ENCODE data around the gene TNRC6B.
A peak's percentile ranks its signal among the peaks of the same experiment; 100 is the strongest.
"Not testable (repeated sequence)": the region's sequence is repeated elsewhere in the genome, so short reads cannot be mapped to it uniquely, and the experiment has no call there.

Gene TNRC6B

GRCh38 chr22:40222979-40223378, 45.3 kb downstream of the TNRC6B start:
- peaks cover 66% of the 10 kb centered on the region for H3K4me1 Mint-ChIP-seq
- H3K27me3 Mint-ChIP-seq; H3K36me3 Mint-ChIP-seq (ENCODE audit: insufficient read depth): not testable (repeated sequence)

GRCh38 chr22:40224702-40225101, 47.0 kb downstream of the TNRC6B start:
- Mint-ChIP-seq H3K36me3 (ENCODE audit: insufficient read depth) (peaks cover 13% of the 10 kb centered on the region), H3K4me1 (peaks cover 54% of the 10 kb centered on the region), H3K27ac (ENCODE audit: low read depth) (peak overlapping the region; percentile 70), H3K27me3 (no peaks in the 10 kb centered on the region), H3K4me3 (no peak overlapping the region), H3K9me3 (no peaks in the 10 kb centered on the region)
- DNase-seq (ENCODE audit: low spot score in 2 of 2): no peak
- ATAC-seq (replicated peaks; ENCODE audit: extremely low read depth, poor library complexity, severe bottlenecking): peak; percentile 43

More at GRCh38 chr22:40222979-40223378, 45.3 kb downstream of the TNRC6B start:
- H3K27ac Mint-ChIP-seq (ENCODE audit: low read depth); H3K4me3 Mint-ChIP-seq; DNase-seq (ENCODE audit: low spot score in 2 of 2); ATAC-seq (replicated peaks; ENCODE audit: extremely low read depth, poor library complexity, severe bottlenecking); H3K9me3 Mint-ChIP-seq: not testable (repeated sequence)

DNA sequence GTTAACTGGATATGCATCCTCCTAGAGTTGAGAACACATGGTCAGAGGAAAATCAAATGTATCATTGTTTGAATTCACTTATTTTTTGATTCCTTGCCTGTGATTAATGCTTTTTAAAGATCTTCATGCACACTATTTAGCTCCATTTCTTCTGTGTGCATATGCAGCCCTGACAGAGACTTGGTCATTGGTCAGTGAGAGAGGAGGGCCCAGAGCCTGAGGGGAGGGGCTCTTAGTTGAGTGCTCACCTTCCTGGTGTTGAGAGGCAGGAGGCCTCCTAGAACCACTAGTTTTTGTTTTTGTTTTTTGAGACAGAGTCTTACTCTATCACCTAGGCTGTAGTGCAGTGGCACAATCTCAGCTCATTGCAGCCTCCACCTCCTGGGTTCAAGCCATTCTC, 48.9 kb downstream of the TNRC6B start:
- Mint-ChIP-seq H3K9me3 (no peaks in the 10 kb centered on the region), H3K4me3 (no peak overlapping the region), H3K4me1 (peaks cover 46% of the 10 kb centered on the region), H3K27me3 (no peaks in the 10 kb centered on the region), H3K27ac (ENCODE audit: low read depth) (no peak overlapping the region), H3K36me3 (ENCODE audit: insufficient read depth) (peaks cover 12% of the 10 kb centered on the region)
- ATAC-seq (replicated peaks; ENCODE audit: extremely low read depth, poor library complexity, severe bottlenecking) (no peak), DNase-seq (ENCODE audit: low spot score in 2 of 2) (no peak)

DNA sequence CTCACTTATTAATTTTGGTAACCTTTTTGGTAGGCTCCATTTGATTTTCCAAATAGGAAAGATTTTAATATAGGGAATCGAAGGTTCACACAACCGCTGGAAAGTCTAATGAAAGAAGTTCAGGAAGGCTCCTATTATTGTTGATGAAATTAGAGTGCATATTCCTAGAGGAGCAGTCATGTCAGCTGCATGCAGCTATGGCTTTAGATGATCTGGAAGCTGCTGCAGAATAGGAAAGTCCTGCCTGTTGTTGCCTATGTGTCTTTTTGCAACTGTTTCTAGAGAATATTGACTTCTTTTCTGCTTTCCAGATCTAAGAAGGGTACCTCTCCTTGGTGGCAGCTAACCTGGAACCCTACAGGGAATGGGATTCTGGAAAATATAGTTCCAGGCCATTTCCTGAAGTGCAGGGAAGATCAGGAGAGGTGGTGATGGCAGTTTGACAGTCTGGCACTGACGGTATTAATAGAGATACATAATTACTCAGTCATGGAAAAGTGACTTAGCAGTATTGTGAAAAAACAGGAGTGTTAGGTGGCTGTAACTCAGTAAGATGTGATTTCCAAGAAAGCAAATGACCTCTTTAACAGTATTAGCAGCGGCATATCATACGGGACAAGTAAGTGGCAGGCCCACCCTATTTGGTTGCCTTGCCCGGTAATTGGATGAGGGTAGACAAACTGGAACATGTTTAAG, 54.0 kb downstream of the TNRC6B start:
- ATAC-seq (replicated peaks; ENCODE audit: extremely low read depth, poor library complexity, severe bottlenecking) (no peak), DNase-seq (ENCODE audit: low spot score in 2 of 2) (no peak)
- Mint-ChIP-seq H3K27ac (ENCODE audit: low read depth) (no peak overlapping the region), H3K9me3 (no peaks in the 10 kb centered on the region), H3K4me3 (no peak overlapping the region), H3K36me3 (ENCODE audit: insufficient read depth) (peaks cover 34% of the 10 kb centered on the region), H3K27me3 (no peaks in the 10 kb centered on the region), H3K4me1 (peaks cover 34% of the 10 kb centered on the region)

GRCh38 chr22:40232624-40233023, 54.9 kb downstream of the TNRC6B start:
- ATAC-seq (replicated peaks; ENCODE audit: extremely low read depth, poor library complexity, severe bottlenecking) (no peak), DNase-seq (ENCODE audit: low spot score in 2 of 2) (no peak)
- Mint-ChIP-seq H3K9me3 (no peaks in the 10 kb centered on the region), H3K36me3 (ENCODE audit: insufficient read depth) (peaks cover 34% of the 10 kb centered on the region), H3K27me3 (no peaks in the 10 kb centered on the region), H3K4me3 (no peak overlapping the region), H3K4me1 (peaks cover 41% of the 10 kb centered on the region), H3K27ac (ENCODE audit: low read depth) (no peak overlapping the region)

GRCh38 chr22:40233886-40234285, 56.2 kb downstream of the TNRC6B start:
- no peaks in the 10 kb centered on the region for H3K27me3 Mint-ChIP-seq
- peaks cover 31% of the 10 kb centered on the region for H3K36me3 Mint-ChIP-seq (ENCODE audit: insufficient read depth)
- DNase-seq (ENCODE audit: low spot score in 2 of 2) (no peak), ATAC-seq (replicated peaks; ENCODE audit: extremely low read depth, poor library complexity, severe bottlenecking) (no peak)
- H3K4me1 Mint-ChIP-seq: peaks cover 54% of the 10 kb centered on the region
- H3K27ac Mint-ChIP-seq (ENCODE audit: low read depth): no peak overlapping the region
- no peaks in the 10 kb centered on the region for H3K9me3 Mint-ChIP-seq
- H3K4me3 Mint-ChIP-seq: no peak overlapping the region

DNA sequence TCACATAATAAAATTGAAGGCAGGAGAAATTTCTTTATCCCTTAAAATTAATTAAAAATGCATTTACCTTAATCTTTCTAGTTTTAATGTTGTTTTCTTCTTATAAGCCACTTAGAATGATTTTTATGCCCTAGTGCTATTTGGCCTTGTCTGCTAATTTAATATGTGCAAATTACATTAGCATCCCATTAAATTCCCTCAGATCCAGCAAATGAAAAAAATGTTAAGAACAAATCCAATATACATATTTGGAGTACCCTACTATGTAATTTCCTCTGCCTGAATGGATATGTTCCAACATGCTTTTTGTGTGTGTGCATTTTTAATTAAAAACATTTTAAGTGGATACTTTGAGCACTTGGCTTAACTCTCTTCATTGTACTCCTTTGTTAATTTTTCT, 56.9 kb downstream of the TNRC6B start:
- H3K36me3 Mint-ChIP-seq (ENCODE audit: insufficient read depth): peaks cover 27% of the 10 kb centered on the region
- H3K27ac Mint-ChIP-seq (ENCODE audit: low read depth): peak overlapping the region; percentile 27
- no peaks in the 10 kb centered on the region for H3K27me3 Mint-ChIP-seq
- H3K4me1 Mint-ChIP-seq: peaks cover 56% of the 10 kb centered on the region
- DNase-seq (ENCODE audit: low spot score in 2 of 2) (no peak), ATAC-seq (replicated peaks; ENCODE audit: extremely low read depth, poor library complexity, severe bottlenecking) (no peak)
- H3K4me3 Mint-ChIP-seq: no peak overlapping the region
- H3K9me3 Mint-ChIP-seq: no peaks in the 10 kb centered on the region

DNA sequence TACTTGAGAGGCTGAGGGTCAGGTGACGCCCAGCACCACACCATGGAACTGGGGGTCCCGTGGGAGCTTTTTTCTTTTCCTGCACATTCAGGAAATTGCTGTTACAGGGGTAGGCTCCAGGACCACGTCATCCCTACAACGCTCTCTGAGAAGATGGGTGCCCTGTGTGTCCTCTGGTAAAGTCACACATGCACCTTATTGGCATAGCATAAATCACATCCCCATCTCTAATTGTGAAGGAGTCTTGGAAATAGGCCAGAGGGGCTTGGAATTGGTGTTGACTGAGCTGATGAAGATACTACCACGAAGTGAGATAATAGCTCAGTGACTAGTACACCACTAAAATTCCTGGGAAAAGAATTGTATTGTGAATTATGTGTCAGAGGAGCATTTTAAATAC, 57.6 kb downstream of the TNRC6B start:
- H3K27me3 Mint-ChIP-seq: no peaks in the 10 kb centered on the region
- H3K36me3 Mint-ChIP-seq (ENCODE audit: insufficient read depth): peaks cover 27% of the 10 kb centered on the region

DNA sequence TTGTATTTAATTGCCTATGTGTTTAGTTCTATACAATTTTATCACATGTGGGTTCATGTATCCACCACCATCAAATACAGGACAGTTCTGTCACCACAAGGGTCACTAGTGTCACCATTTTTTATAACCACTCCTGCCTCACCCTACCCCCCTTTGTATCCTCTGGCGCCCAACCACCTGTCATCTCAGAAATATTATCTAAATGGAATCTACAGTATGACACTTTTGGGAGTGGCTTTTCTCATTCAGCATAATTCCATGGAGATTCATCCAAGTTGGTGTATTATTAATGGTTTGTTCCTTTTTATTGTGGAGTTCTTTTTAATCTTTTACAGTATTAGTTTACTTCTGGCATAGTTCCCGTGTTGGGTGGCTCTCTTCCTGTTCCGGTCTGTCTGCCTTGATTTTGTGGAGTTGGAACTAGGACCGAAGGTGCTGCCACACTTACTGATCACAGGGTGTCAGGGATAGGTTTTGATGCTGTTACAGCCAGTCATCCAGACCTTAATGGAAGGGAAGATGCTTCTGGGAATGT, 58.5 kb downstream of the TNRC6B start:
- H3K9me3 Mint-ChIP-seq: no peaks in the 10 kb centered on the region
- no peaks in the 10 kb centered on the region for H3K27me3 Mint-ChIP-seq
- ATAC-seq (replicated peaks; ENCODE audit: extremely low read depth, poor library complexity, severe bottlenecking): no peak
- H3K36me3 Mint-ChIP-seq (ENCODE audit: insufficient read depth): peaks cover 29% of the 10 kb centered on the region
- no peak overlapping the region for H3K27ac Mint-ChIP-seq (ENCODE audit: low read depth)
- H3K4me1 Mint-ChIP-seq: peaks cover 68% of the 10 kb centered on the region
- no peak for DNase-seq (ENCODE audit: low spot score in 2 of 2)
- H3K4me3 Mint-ChIP-seq: no peak overlapping the region

More for the DNA sequence above, 57.6 kb downstream of the TNRC6B start:
- ATAC-seq (replicated peaks; ENCODE audit: extremely low read depth, poor library complexity, severe bottlenecking) (no peak), DNase-seq (ENCODE audit: low spot score in 2 of 2) (no peak)
- no peaks in the 10 kb centered on the region for H3K9me3 Mint-ChIP-seq
- H3K27ac Mint-ChIP-seq (ENCODE audit: low read depth): peak overlapping the region; percentile 27
- H3K4me1 Mint-ChIP-seq: peaks cover 60% of the 10 kb centered on the region
- no peak overlapping the region for H3K4me3 Mint-ChIP-seq

GRCh38 chr22:40237241-40237640, 59.5 kb downstream of the TNRC6B start:
- H3K9me3 Mint-ChIP-seq: no peaks in the 10 kb centered on the region
- no peaks in the 10 kb centered on the region for H3K27me3 Mint-ChIP-seq
- ATAC-seq (replicated peaks; ENCODE audit: extremely low read depth, poor library complexity, severe bottlenecking) (no peak), DNase-seq (ENCODE audit: low spot score in 2 of 2) (no peak)
- H3K4me3 Mint-ChIP-seq: no peak overlapping the region
- H3K36me3 Mint-ChIP-seq (ENCODE audit: insufficient read depth): peaks cover 24% of the 10 kb centered on the region
- no peak overlapping the region for H3K27ac Mint-ChIP-seq (ENCODE audit: low read depth)
- H3K4me1 Mint-ChIP-seq: peaks cover 73% of the 10 kb centered on the region

DNA sequence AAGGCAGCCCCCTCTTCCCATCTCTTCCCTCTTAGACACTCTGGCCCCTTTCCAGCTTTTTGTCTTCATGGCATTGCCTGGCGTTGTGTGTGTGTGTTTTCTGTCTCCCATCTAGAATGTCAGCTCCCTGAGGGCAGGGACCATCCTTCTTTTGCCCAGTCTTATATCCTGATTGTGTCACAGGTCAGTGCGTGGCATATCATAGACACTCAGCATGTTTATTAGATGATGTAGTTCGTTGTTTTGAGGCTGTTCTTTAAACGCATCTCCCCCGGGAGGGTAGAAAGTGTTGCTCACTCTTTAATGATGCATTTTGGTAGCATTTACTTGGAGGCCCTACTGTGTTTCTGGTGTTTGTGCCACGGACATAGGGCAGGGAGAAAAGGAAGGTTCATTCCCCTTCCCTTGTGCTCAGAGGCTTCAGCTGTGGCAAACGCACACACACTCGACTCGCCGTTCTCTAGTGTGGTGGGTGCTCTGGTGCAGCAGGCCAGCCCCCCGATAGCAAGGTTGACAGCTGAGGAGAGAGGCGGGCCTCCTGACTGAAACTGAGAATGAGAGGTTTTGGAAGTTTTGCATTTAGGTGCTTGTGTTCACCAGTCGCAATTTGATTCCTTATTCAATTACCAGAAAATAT, 60.2 kb downstream of the TNRC6B start:
- no peaks in the 10 kb centered on the region for H3K9me3 Mint-ChIP-seq
- no peaks in the 10 kb centered on the region for H3K27me3 Mint-ChIP-seq
- no peak overlapping the region for H3K27ac Mint-ChIP-seq (ENCODE audit: low read depth)
- peaks cover 18% of the 10 kb centered on the region for H3K36me3 Mint-ChIP-seq (ENCODE audit: insufficient read depth)
- DNase-seq (ENCODE audit: low spot score in 2 of 2) (no peak), ATAC-seq (replicated peaks; ENCODE audit: extremely low read depth, poor library complexity, severe bottlenecking) (no peak)
- peak overlapping the region; percentile 46 for H3K4me3 Mint-ChIP-seq
- H3K4me1 Mint-ChIP-seq: peaks cover 78% of the 10 kb centered on the region

DNA sequence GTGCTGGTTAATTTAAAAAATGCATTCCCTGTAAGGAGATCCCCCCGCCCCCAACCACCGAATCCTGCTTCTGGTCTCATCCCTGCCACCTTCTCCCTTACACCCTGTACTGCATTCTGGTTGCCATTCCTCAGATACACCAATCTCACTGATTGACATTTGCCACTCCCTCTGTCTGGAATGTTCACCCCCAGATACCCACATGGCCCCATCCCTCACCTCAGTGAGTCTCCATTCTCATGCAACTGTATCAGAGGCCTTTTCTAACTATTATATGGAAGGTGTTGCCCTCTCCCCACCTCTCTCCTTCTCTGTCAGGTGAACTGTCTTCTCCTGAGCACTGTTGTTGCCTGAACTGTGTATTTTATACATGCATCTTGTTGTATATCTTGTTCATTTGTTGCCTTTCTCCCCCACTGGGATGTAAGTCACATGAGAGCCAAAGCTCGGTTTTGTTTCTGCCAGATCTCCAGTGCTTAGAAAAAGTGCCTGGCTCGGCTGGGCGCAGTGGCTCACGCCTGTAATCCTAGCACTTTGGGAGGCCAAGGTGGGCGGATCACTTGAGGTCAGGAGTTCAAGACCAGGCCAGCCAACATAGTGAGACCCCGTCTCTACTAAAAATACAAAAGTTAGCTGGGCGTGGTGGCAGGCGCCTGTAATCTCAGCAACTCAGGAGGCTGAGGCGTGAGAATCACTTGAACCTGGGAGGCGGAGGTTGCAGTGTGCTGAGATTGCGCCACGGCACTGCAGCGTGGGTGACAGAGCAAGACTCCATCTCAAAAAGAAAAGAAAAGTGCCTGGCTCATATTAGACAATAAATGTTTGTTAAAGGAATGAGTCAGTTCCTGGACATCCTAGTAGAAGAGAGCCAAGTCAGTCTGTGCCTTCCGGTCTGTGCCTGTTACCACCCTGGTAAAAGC, 61.0 kb downstream of the TNRC6B start:
- no peak overlapping the region for H3K27ac Mint-ChIP-seq (ENCODE audit: low read depth)
- peak overlapping the region; percentile 46 for H3K4me3 Mint-ChIP-seq
- no peaks in the 10 kb centered on the region for H3K9me3 Mint-ChIP-seq
- ATAC-seq (replicated peaks; ENCODE audit: extremely low read depth, poor library complexity, severe bottlenecking) (no peak), DNase-seq (ENCODE audit: low spot score in 2 of 2) (no peak)
- peaks cover 13% of the 10 kb centered on the region for H3K36me3 Mint-ChIP-seq (ENCODE audit: insufficient read depth)
- H3K27me3 Mint-ChIP-seq: no peaks in the 10 kb centered on the region
- peaks cover 82% of the 10 kb centered on the region for H3K4me1 Mint-ChIP-seq
